Spleen (tissue), 11 donors: ENCODE results near the gene DNMT1. TPM values are rescaled to one million over a fixed set of nuclear protein-coding genes. Genes with fewer than 3 reads are reported as not detected.

ENCODE experiments used
- DNase-seq: peaks from one replicate; pipeline ENCODE4 v3.0.0-alpha.2; 2020
- H3K27ac ChIP-seq, 8 donors: fragments of 200-600 bp; sonication (generic) in 7 of 8; 1 replicate in 4 of 8; 2 replicates in 4 of 8; pipeline versions ENCODE4 v1.5.0 to v1.8.0; 2016 to 2021; ENCODE audit warnings: inconsistent platforms in 4 of 8, mild to moderate bottlenecking in 4 of 8, moderate library complexity in 1 of 8
- H3K27me3 ChIP-seq, 7 donors: fragments of 200-600 bp; sonication (generic) in 6 of 7; replicated peaks in 1 of 7; 1 replicate in 4 of 7; 2 replicates in 3 of 7; pipeline versions ENCODE4 v1.5.0 to v1.8.0; 2016 to 2021; ENCODE audit warnings: inconsistent platforms in 3 of 7, mild to moderate bottlenecking in 1 of 7
- H3K36me3 ChIP-seq, 6 donors: fragments of 200-600 bp; sonication (generic) in 5 of 6; 1 replicate in 4 of 6; 2 replicates in 2 of 6; pipeline versions ENCODE4 v1.5.0 to v1.8.0; 2016 to 2021; ENCODE audit warnings: inconsistent platforms in 2 of 6
- H3K4me1 ChIP-seq, 6 donors: fragments of 200-600 bp; sonication (generic) in 5 of 6; 1 replicate in 3 of 6; 2 replicates in 3 of 6; pipeline versions ENCODE4 v1.5.0 to v1.8.0; 2016 to 2021; ENCODE audit warnings: inconsistent platforms in 3 of 6
- H3K4me3 ChIP-seq, 8 donors: fragments of 200-600 bp; sonication (generic) in 7 of 8; 1 replicate in 4 of 8; 2 replicates in 4 of 8; pipeline versions ENCODE4 v1.5.0 to v1.8.0; 2016 to 2021; ENCODE audit warnings: inconsistent platforms in 4 of 8, mild to moderate bottlenecking in 4 of 8, moderate library complexity in 2 of 8
- H3K9me3 ChIP-seq, 8 donors: fragments of 200-600 bp; sonication (generic) in 7 of 8; 1 replicate in 4 of 8; 2 replicates in 4 of 8; pipeline versions ENCODE4 v1.5.0 to v1.8.0; 2016 to 2021; ENCODE audit warnings: inconsistent platforms in 4 of 8
- POLR2A ChIP-seq, 3 donors: fragments of 450-650 bp; IDR thresholded peaks; one replicate each; pipeline ENCODE4 v1.5.1; 2017; ENCODE audit warnings: antibody characterized with exemption in 3 of 3, mild to moderate bottlenecking in 1 of 3
- POLR2AphosphoS5 ChIP-seq, 3 donors: sonication (generic); formaldehyde crosslinking; IDR thresholded peaks; one replicate each; pipeline ENCODE4 v1.5.1; 2017; ENCODE audit warnings: antibody characterized with exemption in 3 of 3
- WGBS, 5 donors: extraction: QIAGEN DNeasy Blood & Tissue Kit in 3 of 5; methylation state at CpG; one replicate each; pipeline versions ENCODE4 v1.1.5 to v1.1.7; 2013 to 2018; 5-methylcytosine and 5-hydroxymethylcytosine counted together
- intact Hi-C: fragments of 100-400 bp; cut with DNase I; formaldehyde crosslinking; loops from one replicate; pipeline ENCODE4 v1.15.0; 2023; ENCODE audit warnings: low total_unique reads
- polyA plus RNA-seq, 3 donors: library from polyadenylated mRNA; stranded (reverse); fragments of 200-250 nt; gene quantifications; one replicate each; pipeline ENCODE4 v1.2.1, GENCODE V29; 2013
- total RNA-seq, 7 donors: library from RNA; depleted of rRNA in 3 of 7; stranded (reverse); fragments of >200 nt in 3 of 7; fragmentation: NEBNext Ultra II Directional in 4 of 7; extraction: Animal tissue kit (Norgen Biotek cat#: 25700) in 4 of 7; gene quantifications; one replicate each; pipeline versions ENCODE4 v1.1.0 to v1.2.1, GENCODE V29; 2016 to 2021
- TF ChIP-seq, protein P1 (sequence below), 11 experiments: fragments of 200-600 bp in 7 of 11; fragments of 450-650 bp in 4 of 11; sonication (generic) in 4 of 11; IDR thresholded peaks in 8 of 11; conservative IDR thresholded peaks in 3 of 11; 1 replicate in 7 of 11; 2 replicates in 4 of 11; pipeline versions ENCODE4 v1.4.0 to v1.8.0; 2016 to 2021; ENCODE audit warnings: antibody characterized with exemption in 11 of 11, inconsistent platforms in 4 of 11, mild to moderate bottlenecking in 1 of 11
- donor health status: healthy with polysubstance abuse.
- donor health status: DM: no; HTN: no; CAD: no; lungs with moderate emphysema.
- donor health status: DM: no; HTN: no; CAD: no.
- donor health status: Bipolar disorder and iron deficiency.
- donor health status: healthy.
- donor health status: DM: no; HTN: no; CAD: no.
- donor health status: DM: yes; HTN: yes; CAD: no.

DNMT1 gene
- total and polyA plus RNA-seq, 10 donors: 40.6 to 131 (median 71.8) TPM

DNA sequence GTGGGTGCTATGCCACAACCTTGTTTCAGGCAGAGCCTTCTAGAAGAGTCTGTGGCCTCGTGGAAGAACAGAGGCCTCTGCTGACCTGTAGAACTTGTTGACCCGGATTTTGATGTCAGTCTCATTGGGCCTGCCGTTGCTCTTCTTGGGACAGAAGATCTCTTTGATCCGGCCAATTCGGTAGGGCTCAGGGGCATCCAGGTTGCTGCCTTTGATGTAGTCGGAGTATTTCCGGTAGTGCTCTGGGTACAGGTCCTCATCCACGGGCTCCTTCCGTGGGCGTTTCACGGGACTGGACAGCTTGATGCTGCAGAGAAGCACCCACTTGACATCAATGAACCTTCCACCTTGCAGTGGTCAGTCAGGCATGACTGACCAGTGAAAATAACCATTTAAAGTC is 51.1 kb downstream of the DNMT1 start:
- no peak for DNase-seq
- Histone ChIP-seq H3K27ac (peak overlapping the region; percentile 53 to 87 (median 74)), H3K4me3 (no peak overlapping the region), H3K36me3 (peaks cover 0 to 100% (median 95%) of the 10 kb centered on the region in 6 donors), H3K27me3 (no peaks in the 10 kb centered on the region), H3K4me1 (peaks cover 0 to 30% (median 0%) of the 10 kb centered on the region in 6 donors), H3K9me3 (no peaks in the 10 kb centered on the region)
- 85 to 90% (median 88%) methylated on average over 10 to 11 of the region's 11 CpGs for WGBS, 5 donors
- TF ChIP-seq, protein P1, sequence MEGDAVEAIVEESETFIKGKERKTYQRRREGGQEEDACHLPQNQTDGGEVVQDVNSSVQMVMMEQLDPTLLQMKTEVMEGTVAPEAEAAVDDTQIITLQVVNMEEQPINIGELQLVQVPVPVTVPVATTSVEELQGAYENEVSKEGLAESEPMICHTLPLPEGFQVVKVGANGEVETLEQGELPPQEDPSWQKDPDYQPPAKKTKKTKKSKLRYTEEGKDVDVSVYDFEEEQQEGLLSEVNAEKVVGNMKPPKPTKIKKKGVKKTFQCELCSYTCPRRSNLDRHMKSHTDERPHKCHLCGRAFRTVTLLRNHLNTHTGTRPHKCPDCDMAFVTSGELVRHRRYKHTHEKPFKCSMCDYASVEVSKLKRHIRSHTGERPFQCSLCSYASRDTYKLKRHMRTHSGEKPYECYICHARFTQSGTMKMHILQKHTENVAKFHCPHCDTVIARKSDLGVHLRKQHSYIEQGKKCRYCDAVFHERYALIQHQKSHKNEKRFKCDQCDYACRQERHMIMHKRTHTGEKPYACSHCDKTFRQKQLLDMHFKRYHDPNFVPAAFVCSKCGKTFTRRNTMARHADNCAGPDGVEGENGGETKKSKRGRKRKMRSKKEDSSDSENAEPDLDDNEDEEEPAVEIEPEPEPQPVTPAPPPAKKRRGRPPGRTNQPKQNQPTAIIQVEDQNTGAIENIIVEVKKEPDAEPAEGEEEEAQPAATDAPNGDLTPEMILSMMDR (IDR thresholded peaks at IDR 0.05 in 8 of 11, conservative IDR thresholded peaks at IDR 0.05 in 3 of 11): no peak
- TF ChIP-seq POLR2AphosphoS5 (IDR thresholded peaks at IDR 0.05) (no peak), POLR2A (IDR thresholded peaks at IDR 0.05) (no peak)
- intact Hi-C loops: no loop called here

DNA sequence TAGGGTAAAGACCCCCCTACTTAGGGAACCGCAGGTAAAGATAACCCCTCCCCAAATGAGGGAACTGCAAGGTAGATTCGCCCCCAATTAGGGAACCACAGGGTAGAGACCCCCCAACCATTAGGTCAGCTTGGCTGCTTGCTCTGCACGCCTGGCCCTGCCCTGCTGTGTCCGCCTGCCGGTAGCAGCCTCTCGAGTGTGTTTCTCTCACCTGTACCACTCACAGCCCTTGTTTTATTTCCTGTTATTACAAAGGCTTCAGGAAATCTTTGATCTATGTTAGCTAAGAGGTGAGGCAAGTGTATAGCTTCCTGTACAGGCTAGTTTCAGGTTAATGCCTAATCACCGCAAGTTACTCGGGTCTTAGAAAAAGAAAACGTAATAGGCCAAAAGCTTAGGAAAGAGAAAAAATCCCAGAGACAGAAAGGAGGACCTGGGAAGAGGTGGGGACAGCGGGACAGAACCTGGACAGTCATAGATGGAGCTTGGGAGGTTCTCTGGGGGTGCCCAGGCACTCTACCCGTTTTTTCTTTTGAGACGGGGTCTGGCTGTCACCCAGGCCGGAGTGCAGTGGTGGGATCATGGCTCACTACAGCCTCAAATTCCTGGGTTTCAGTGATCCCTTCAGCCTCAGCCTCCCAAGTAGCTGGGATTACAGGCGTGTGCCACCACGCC is 51.9 kb downstream of the DNMT1 start:
- H3K9me3 ChIP-seq: no peaks in the 10 kb centered on the region
- intact Hi-C loops: no loop called here
- peaks cover 0 to 100% (median 99%) of the 10 kb centered on the region in 6 donors for H3K36me3 ChIP-seq
- WGBS, 5 donors: 71 to 85% (median 75%) methylated on average over 14 to 15 of the region's 15 CpGs
- peaks cover 0 to 30% (median 0%) of the 10 kb centered on the region in 6 donors for H3K4me1 ChIP-seq
- H3K27ac ChIP-seq: peak overlapping the region; percentile 60 to 87 (median 74)
- TF ChIP-seq POLR2AphosphoS5 (IDR thresholded peaks at IDR 0.05) (peak in 2 of 3 donors; percentile 60 to 67), POLR2A (IDR thresholded peaks at IDR 0.05) (no peak)
- TF ChIP-seq, protein P1 (IDR thresholded peaks at IDR 0.05 in 8 of 11, conservative IDR thresholded peaks at IDR 0.05 in 3 of 11): peak in 6 of 11 experiments; percentile 6 to 31 (median 14)
- no peak overlapping the region for H3K4me3 ChIP-seq
- DNase-seq: peak; percentile 83
- no peaks in the 10 kb centered on the region for H3K27me3 ChIP-seq

DNA sequence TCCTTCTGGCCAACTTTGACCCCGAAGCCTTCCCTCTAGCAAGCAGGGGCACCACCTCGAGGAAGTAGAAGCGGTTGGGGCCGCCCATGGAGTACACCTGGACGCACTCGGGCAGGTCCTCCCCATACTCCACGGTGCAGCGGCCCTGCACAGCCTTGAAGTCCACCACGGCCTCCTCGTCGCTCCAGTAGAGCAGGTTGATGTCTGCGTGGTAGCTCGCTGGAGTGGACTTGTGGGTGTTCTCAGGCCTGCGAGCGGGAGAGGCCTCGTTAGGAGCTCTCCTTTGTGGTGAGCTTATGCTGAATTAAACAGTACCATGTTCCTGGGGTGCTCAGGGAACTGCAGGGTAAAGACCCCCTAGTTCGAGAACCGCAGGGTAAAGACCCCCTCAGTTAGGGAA is 52.8 kb downstream of the DNMT1 start:
- 93 to 98% (median 96%) methylated on average over 12 to 18 of the region's 18 CpGs for WGBS, 5 donors
- TF ChIP-seq, protein P1 (IDR thresholded peaks at IDR 0.05 in 8 of 11, conservative IDR thresholded peaks at IDR 0.05 in 3 of 11): no peak
- Histone ChIP-seq H3K27ac (peak overlapping the region; percentile 60 to 87 (median 74)), H3K36me3 (peaks cover 0 to 100% (median 99%) of the 10 kb centered on the region in 6 donors), H3K4me3 (no peak overlapping the region), H3K27me3 (no peaks in the 10 kb centered on the region), H3K9me3 (no peaks in the 10 kb centered on the region), H3K4me1 (peaks cover 0 to 30% (median 0%) of the 10 kb centered on the region in 6 donors)
- no peak for DNase-seq
- intact Hi-C loops: no loop called here

DNA sequence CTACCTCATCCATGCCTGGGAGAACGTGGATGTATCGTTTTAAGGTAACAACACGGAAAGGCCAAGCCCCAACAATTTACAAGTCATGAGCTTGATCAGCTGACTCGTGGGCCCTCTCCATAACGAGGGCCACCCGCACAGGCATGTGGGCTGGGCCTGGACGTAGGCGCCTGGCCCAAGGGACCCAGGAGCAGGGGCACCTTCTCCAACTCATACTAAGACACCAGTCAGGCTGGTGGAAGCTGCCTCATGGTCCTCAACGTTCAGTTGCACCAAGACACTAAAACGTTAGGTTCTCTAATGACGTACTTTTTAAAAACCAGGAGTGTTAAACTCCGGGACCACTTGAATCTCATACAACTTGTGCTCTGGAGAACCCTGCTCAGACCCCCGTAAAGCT is 53.3 kb downstream of the DNMT1 start:
- H3K4me1 ChIP-seq: peaks cover 0 to 30% (median 0%) of the 10 kb centered on the region in 6 donors
- peaks cover 0 to 100% (median 99%) of the 10 kb centered on the region in 6 donors for H3K36me3 ChIP-seq
- WGBS, 5 donors: 88 to 96% (median 93%) methylated on average over 13 of the region's 13 CpGs
- H3K27me3 ChIP-seq: no peaks in the 10 kb centered on the region
- intact Hi-C loops: no loop called here
- no peaks in the 10 kb centered on the region for H3K9me3 ChIP-seq
- H3K4me3 ChIP-seq: no peak overlapping the region
- no peak for DNase-seq
- H3K27ac ChIP-seq: peak overlapping the region in 3 of 8 donors; percentile 83 to 87 (median 83)
- TF ChIP-seq POLR2AphosphoS5 (IDR thresholded peaks at IDR 0.05) (no peak), POLR2A (IDR thresholded peaks at IDR 0.05) (no peak)
- TF ChIP-seq, protein P1 (IDR thresholded peaks at IDR 0.05 in 8 of 11, conservative IDR thresholded peaks at IDR 0.05 in 3 of 11): no peak
